H9 (cell line): ENCODE measurements around the gene DNM1. TPM values are rescaled to one million over a fixed set of nuclear protein-coding genes. Genes with fewer than 3 reads are reported as not detected.

ENCODE experiments used
- DNase-seq: peaks from one replicate; pipeline ENCODE4 v3.0.0-alpha.2; 2017
- H2AFZ ChIP-seq: one replicate; pipeline ENCODE4 v1.6.1; 2013; ENCODE audit warnings: mild to moderate bottlenecking, low read length, control low read depth, moderate library complexity
- H2AK5ac ChIP-seq: 2 replicates; pipeline ENCODE4 v1.6.1; 2013; ENCODE audit warnings: low read length, control low read depth, mixed read lengths; ENCODE audit not compliant: insufficient read length
- H2BK120ac ChIP-seq: one replicate; pipeline ENCODE4 v1.6.1; 2013; ENCODE audit warnings: low read depth, mild to moderate bottlenecking, low read length, control low read depth, inconsistent platforms; ENCODE audit not compliant: poor library complexity, severe bottlenecking
- H2BK12ac ChIP-seq: 2 replicates; pipeline ENCODE4 v1.6.1; 2013; ENCODE audit warnings: low read length, control low read depth, mixed read lengths, low read depth; ENCODE audit not compliant: insufficient read length
- H2BK15ac ChIP-seq: 2 replicates; pipeline ENCODE4 v1.6.1; 2013; ENCODE audit warnings: low read depth, low read length, control low read depth
- H2BK20ac ChIP-seq: one replicate; pipeline ENCODE4 v1.6.1; 2013; ENCODE audit warnings: low read depth, mild to moderate bottlenecking, low read length, control low read depth, inconsistent platforms; ENCODE audit not compliant: poor library complexity, severe bottlenecking
- H2BK5ac ChIP-seq: 2 replicates; pipeline ENCODE4 v1.6.1; 2013; ENCODE audit warnings: low read length, control low read depth, mixed read lengths; ENCODE audit not compliant: insufficient read length
- H3K14ac ChIP-seq: 2 replicates; pipeline ENCODE4 v1.6.1; 2013; ENCODE audit warnings: low read length, control low read depth; ENCODE audit not compliant: insufficient read depth
- H3K18ac ChIP-seq: 2 replicates; pipeline ENCODE4 v1.6.1; 2013; ENCODE audit warnings: low read depth, mild to moderate bottlenecking, mixed read lengths, low read length, control low read depth; ENCODE audit not compliant: insufficient read length
- H3K23ac ChIP-seq: 2 replicates; pipeline ENCODE4 v1.6.1; 2013; ENCODE audit warnings: low read length, control low read depth, mixed read lengths, low read depth; ENCODE audit not compliant: insufficient read length
- H3K23me2 ChIP-seq: 2 replicates; pipeline ENCODE4 v1.6.1; 2013; ENCODE audit warnings: low read depth, mild to moderate bottlenecking, mixed read lengths, low read length, control low read depth; ENCODE audit not compliant: insufficient read length, poor library complexity, severe bottlenecking
- H3K27ac ChIP-seq: 2 replicates; pipeline ENCODE4 v1.5.1; 2013; ENCODE audit warnings: low read length, control low read depth, mixed read lengths, low read depth; ENCODE audit not compliant: insufficient read length
- H3K27me3 ChIP-seq: 2 replicates; pipeline ENCODE4 v1.6.1; 2013; ENCODE audit warnings: low read length, control low read depth, inconsistent platforms; ENCODE audit not compliant: insufficient read depth
- H3K4ac ChIP-seq: 2 replicates; pipeline ENCODE4 v1.6.1; 2013; ENCODE audit warnings: low read depth, mild to moderate bottlenecking, control low read depth, inconsistent platforms, low read length, moderate library complexity
- H3K4me1 ChIP-seq: 2 replicates; pipeline ENCODE4 v1.6.1; 2013; ENCODE audit warnings: low read length, control low read depth, inconsistent platforms; ENCODE audit not compliant: insufficient read depth
- H3K4me2 ChIP-seq: 2 replicates; pipeline ENCODE4 v1.6.1; 2013; ENCODE audit warnings: low read length, control low read depth, mixed read lengths; ENCODE audit not compliant: insufficient read length, insufficient read depth
- H3K56ac ChIP-seq: 2 replicates; pipeline ENCODE4 v1.6.1; 2013; ENCODE audit warnings: low read depth, mild to moderate bottlenecking, mixed read lengths, low read length, control low read depth; ENCODE audit not compliant: insufficient read length
- H3K79me1 ChIP-seq: 2 replicates; pipeline ENCODE4 v1.6.1; 2013; ENCODE audit warnings: low read depth, mild to moderate bottlenecking, moderate library complexity, low read length, control low read depth, inconsistent platforms; ENCODE audit not compliant: insufficient read depth, poor library complexity, severe bottlenecking
- H3K79me2 ChIP-seq: 2 replicates; pipeline ENCODE4 v1.6.1; 2013; ENCODE audit warnings: low read length, control low read depth, inconsistent platforms; ENCODE audit not compliant: insufficient read depth
- H3K9ac ChIP-seq: 2 replicates; pipeline ENCODE4 v1.6.1; 2013; ENCODE audit warnings: low read length, control low read depth, mixed read lengths; ENCODE audit not compliant: insufficient read length; ENCODE audit errors: extremely low read depth
- H3K9me3 ChIP-seq: one replicate; pipeline ENCODE4 v1.6.1; 2013; ENCODE audit warnings: low read depth, low read length, inconsistent platforms; ENCODE audit not compliant: control insufficient read depth
- H3T11ph ChIP-seq: one replicate; pipeline ENCODE4 v1.6.1; 2013; ENCODE audit warnings: mild to moderate bottlenecking, low read length, control low read depth, inconsistent platforms
- H4K20me1 ChIP-seq: one replicate; pipeline ENCODE4 v1.6.1; 2013; ENCODE audit not compliant: control insufficient read depth, insufficient read length, insufficient read depth
- H4K5ac ChIP-seq: 2 replicates; pipeline ENCODE4 v1.6.1; 2013; ENCODE audit warnings: low read depth, mild to moderate bottlenecking, mixed read lengths, low read length, control low read depth; ENCODE audit not compliant: insufficient read length
- H4K8ac ChIP-seq: replicated peaks from 2 replicates; pipeline ENCODE4 v1.6.1; 2013; ENCODE audit warnings: low read length, control low read depth, mixed read lengths, low read depth; ENCODE audit not compliant: insufficient read length
- H4K91ac ChIP-seq: 2 replicates; pipeline ENCODE4 v1.6.1; 2013; ENCODE audit warnings: low read depth, mild to moderate bottlenecking, moderate library complexity, mixed read lengths, low read length, control low read depth; ENCODE audit not compliant: insufficient read length
- H3K27ac Mint-ChIP-seq, 3 experiments: 2 replicates in 2 of 3; 3 replicates in 1 of 3; pipeline ENCODE4 v1.8.0; 2020 to 2021; ENCODE audit warnings: mixed read lengths in 3 of 3, mild to moderate bottlenecking in 1 of 3, moderate library complexity in 1 of 3
- H3K27me3 Mint-ChIP-seq: 2 replicates; pipeline ENCODE4 v1.8.0; 2021; ENCODE audit warnings: low read depth, mild to moderate bottlenecking, moderate library complexity, mixed read lengths
- H3K36me3 Mint-ChIP-seq, 3 experiments: 2 replicates in 2 of 3; 3 replicates in 1 of 3; pipeline ENCODE4 v1.8.0; 2020 to 2021; ENCODE audit warnings: low read depth in 3 of 3, mixed read lengths in 3 of 3; ENCODE audit not compliant: insufficient read depth in 1 of 3
- H3K4me1 Mint-ChIP-seq, 2 experiments: 2 replicates each; pipeline ENCODE4 v1.8.0; 2020; ENCODE audit warnings: mixed read lengths in 2 of 2
- H3K4me3 Mint-ChIP-seq, 2 experiments: 2 replicates in 1 of 2; 3 replicates in 1 of 2; pipeline ENCODE4 v1.8.0; 2020 to 2021; ENCODE audit warnings: mild to moderate bottlenecking in 2 of 2, mixed read lengths in 2 of 2, moderate library complexity in 1 of 2
- H3K9me3 Mint-ChIP-seq, 2 experiments: 2 replicates in 1 of 2; 3 replicates in 1 of 2; pipeline ENCODE4 v1.8.0; 2020; ENCODE audit warnings: mild to moderate bottlenecking in 2 of 2, mixed read lengths in 2 of 2, moderate library complexity in 1 of 2
- WGBS: extraction: QIAGEN DNeasy Blood & Tissue Kit; methylation state at CpG from one replicate; pipeline ENCODE4 v1.1.7; 2013; ENCODE audit warnings: missing lambda C conversion rate, low lambda C conversion rate, mixed read lengths; ENCODE audit not compliant: insufficient read length; ENCODE audit errors: extremely low coverage; 5-methylcytosine and 5-hydroxymethylcytosine counted together
- total RNA-seq: library from RNA; stranded (reverse); gene quantifications from 2 replicates; pipeline ENCODE4 v1.2.1, GENCODE V29; 2021
- TF ChIP-seq, protein P1 (sequence below): fragments of 200-600 bp; sonication (generic); conservative IDR thresholded peaks from 3 replicates; pipeline ENCODE4 v1.8.0; 2021; ENCODE audit warnings: antibody characterized with exemption, mild to moderate bottlenecking

Gene DNM1
- total RNA-seq, 1 experiment from 2014 or later: 58.0 TPM

DNA sequence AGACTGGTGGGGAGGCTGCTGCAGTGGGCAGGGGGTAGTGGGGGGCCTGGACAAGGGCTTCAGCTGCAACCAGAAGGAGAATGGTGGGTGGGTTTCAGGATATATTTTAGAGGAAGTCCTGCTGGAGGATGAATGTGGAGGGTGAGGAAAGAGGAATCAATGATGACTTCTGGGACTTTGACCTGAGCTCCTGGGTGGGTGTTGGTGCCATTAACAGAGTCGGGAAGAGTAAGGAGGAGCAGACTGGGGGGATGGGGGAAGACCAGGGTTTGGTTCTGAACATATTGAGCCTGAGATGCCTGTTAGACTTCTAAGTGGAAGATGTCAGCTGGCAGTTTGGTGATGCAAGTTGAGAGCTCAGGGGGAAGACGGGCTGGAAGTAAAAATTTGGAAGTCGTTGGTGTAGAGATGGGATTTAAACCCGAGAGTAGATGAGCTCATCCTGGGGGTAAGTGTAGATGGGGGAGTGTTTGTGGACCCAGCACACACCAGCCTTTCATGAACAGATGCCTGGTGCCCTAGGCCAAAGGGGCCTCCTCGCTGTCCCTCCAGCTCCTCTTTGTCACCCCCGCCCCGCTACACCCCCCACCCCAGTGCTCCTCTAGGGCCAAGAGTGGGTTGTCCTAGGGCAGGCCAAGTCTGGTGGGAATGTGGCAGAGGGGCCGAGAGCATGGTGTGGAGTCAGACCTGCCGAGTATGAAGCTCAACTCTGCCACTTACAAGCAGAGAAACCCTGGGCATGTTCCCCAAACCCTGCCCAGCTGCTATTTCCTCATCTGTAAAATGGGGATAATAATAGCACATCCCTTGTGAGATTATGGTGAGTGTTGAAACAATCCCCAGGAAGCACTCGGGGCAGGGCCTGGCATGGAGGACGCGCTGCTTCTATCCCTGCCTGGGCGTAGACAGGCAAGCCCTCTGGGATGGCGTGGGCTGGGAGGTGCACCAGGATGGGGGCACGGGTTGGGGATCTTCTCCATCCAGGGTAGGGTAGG, 4.0 kb downstream of the DNM1 start:
- DNase-seq: no peak
- H3K4me1 Mint-ChIP-seq: peaks cover 18 to 19% of the 10 kb centered on the region in 2 experiments
- no peaks in the 10 kb centered on the region for H3K9me3 Mint-ChIP-seq
- Histone ChIP-seq H3K14ac (no peak overlapping the region), H3K4ac (no peak overlapping the region), H3K27ac (no peak overlapping the region), H3K18ac (no peak overlapping the region), H3K56ac (no peak overlapping the region), H4K20me1 (no peaks in the 10 kb centered on the region), H3K4me2 (no peak overlapping the region), H3K4me1 (peaks cover 6% of the 10 kb centered on the region; the same call in 1 of the 2 replicates), H2AK5ac (no peak overlapping the region), H4K5ac (no peak overlapping the region), H2BK5ac (no peak overlapping the region), H3K79me1 (no peaks in the 10 kb centered on the region), H3K23me2 (peaks cover 8% of the 10 kb centered on the region), H3K79me2 (no peaks in the 10 kb centered on the region), H2BK20ac (no peak overlapping the region), H3K9ac (no peak overlapping the region), H2BK120ac (no peak overlapping the region), H3K23ac (no peak overlapping the region), H2AFZ (no peak overlapping the region), H2BK12ac (no peak overlapping the region), H4K8ac (no peak overlapping the region), H3K9me3 (no peaks in the 10 kb centered on the region), H2BK15ac (no peak overlapping the region), H4K91ac (no peak overlapping the region), H3K27me3 (no peaks in the 10 kb centered on the region), H3T11ph (no peak overlapping the region)
- H3K27ac Mint-ChIP-seq: peak overlapping the region in 1 of 3 experiments; percentile 10; a peak in 1 of 7 replicates
- no peak overlapping the region for H3K4me3 Mint-ChIP-seq
- no CpG with 5 or more reads among the region's 15 CpGs for whole genome bisulfite sequencing
- TF ChIP-seq, protein P1, sequence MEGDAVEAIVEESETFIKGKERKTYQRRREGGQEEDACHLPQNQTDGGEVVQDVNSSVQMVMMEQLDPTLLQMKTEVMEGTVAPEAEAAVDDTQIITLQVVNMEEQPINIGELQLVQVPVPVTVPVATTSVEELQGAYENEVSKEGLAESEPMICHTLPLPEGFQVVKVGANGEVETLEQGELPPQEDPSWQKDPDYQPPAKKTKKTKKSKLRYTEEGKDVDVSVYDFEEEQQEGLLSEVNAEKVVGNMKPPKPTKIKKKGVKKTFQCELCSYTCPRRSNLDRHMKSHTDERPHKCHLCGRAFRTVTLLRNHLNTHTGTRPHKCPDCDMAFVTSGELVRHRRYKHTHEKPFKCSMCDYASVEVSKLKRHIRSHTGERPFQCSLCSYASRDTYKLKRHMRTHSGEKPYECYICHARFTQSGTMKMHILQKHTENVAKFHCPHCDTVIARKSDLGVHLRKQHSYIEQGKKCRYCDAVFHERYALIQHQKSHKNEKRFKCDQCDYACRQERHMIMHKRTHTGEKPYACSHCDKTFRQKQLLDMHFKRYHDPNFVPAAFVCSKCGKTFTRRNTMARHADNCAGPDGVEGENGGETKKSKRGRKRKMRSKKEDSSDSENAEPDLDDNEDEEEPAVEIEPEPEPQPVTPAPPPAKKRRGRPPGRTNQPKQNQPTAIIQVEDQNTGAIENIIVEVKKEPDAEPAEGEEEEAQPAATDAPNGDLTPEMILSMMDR: no peak
- H3K36me3 Mint-ChIP-seq: peaks cover 4 to 7% (median 5%) of the 10 kb centered on the region in 3 experiments; a peak in 5 of 7 replicates
- H3K27me3 Mint-ChIP-seq: no peaks in the 10 kb centered on the region; the same call in 1 of the 2 replicates
